H1 (cell line): ENCODE results near the gene MUC4. TPM values are rescaled to one million over a fixed set of nuclear protein-coding genes. Genes with fewer than 3 reads are reported as not detected.

ENCODE experiments used
- CTCF ChIA-PET: fragments of 300-600 bp; sonication (Branson Sonifier 250); formaldehyde crosslinking; loops from one replicate; lab custom pipeline; 2021; ENCODE audit not compliant: partially characterized antibody; lab: Charles Lee
- POLR2A ChIA-PET: fragments of 300-600 bp; sonication (Branson Sonifier 250); formaldehyde crosslinking; loops from one replicate; lab custom pipeline; 2021; ENCODE audit warnings: inconsistent platforms; ENCODE audit not compliant: partially characterized antibody; lab: Charles Lee
- DNase-seq, 2 experiments: peaks; one replicate each; pipeline versions ENCODE4 v3.0.0 to v3.0.0-alpha.2; 2010 to 2022; ENCODE audit warnings: low spot score in 2 of 2, low read depth in 1 of 2, mixed read lengths in 1 of 2
- FAIRE-seq: peaks from 2 replicates; lab custom pipeline; 2011; peaks lifted over from hg19 to GRCh38; lab: Jason Lieb, UNC
- H2AFZ ChIP-seq: 2 replicates; pipeline ENCODE4 v1.8.1; 2012; ENCODE audit warnings: low read length, inconsistent platforms
- H2AK5ac ChIP-seq: 2 replicates; pipeline ENCODE4 v1.6.1; 2013; ENCODE audit warnings: low read depth, low read length
- H2BK120ac ChIP-seq: replicated peaks from 2 replicates; pipeline ENCODE3; 2013; ENCODE audit warnings: low read depth, low read length, inconsistent platforms
- H2BK12ac ChIP-seq: 2 replicates; pipeline ENCODE4 v1.6.1; 2013; ENCODE audit warnings: low read depth, low read length
- H2BK15ac ChIP-seq: 2 replicates; pipeline ENCODE4 v1.6.1; 2013; ENCODE audit warnings: low read length
- H2BK20ac ChIP-seq: 2 replicates; pipeline ENCODE4 v1.6.1; 2013; ENCODE audit warnings: low read length
- H2BK5ac ChIP-seq: 2 replicates; pipeline ENCODE4 v1.6.1; 2013; ENCODE audit warnings: low read depth, low read length
- H3K14ac ChIP-seq: 2 replicates; pipeline ENCODE4 v1.6.1; 2013; ENCODE audit warnings: inconsistent platforms; ENCODE audit not compliant: insufficient read length
- H3K18ac ChIP-seq: 2 replicates; pipeline ENCODE4 v1.6.1; 2013; ENCODE audit warnings: low read length; ENCODE audit errors: extremely low read depth
- H3K23ac ChIP-seq: 2 replicates; pipeline ENCODE4 v1.6.1; 2013; ENCODE audit warnings: inconsistent platforms; ENCODE audit not compliant: insufficient read length
- H3K23me2 ChIP-seq: 2 replicates; pipeline ENCODE4 v1.6.1; 2013; ENCODE audit warnings: low read depth, low read length
- H3K27ac ChIP-seq: 2 replicates; pipeline ENCODE4 v1.6.1; 2011; ENCODE audit warnings: low read depth, low read length, inconsistent platforms
- H3K27me3 ChIP-seq, 4 experiments: replicated peaks in 1 of 4; 1 replicate in 1 of 4; 2 replicates in 3 of 4; pipeline versions ENCODE4 v1.6.1 to v1.8.1; 2011 to 2013; ENCODE audit warnings: low read length in 3 of 4, mild to moderate bottlenecking in 3 of 4, inconsistent platforms in 2 of 4, mixed read lengths in 2 of 4, moderate library complexity in 1 of 4; ENCODE audit not compliant: control insufficient read depth in 3 of 4, insufficient read depth in 3 of 4; ENCODE audit errors: extremely low read depth in 1 of 4
- H3K36me3 ChIP-seq, 4 experiments: 2 replicates each; pipeline versions ENCODE4 v1.6.1 to v1.8.1; 2011 to 2013; ENCODE audit warnings: mild to moderate bottlenecking in 4 of 4, low read length in 3 of 4, moderate library complexity in 2 of 4, control low read depth in 1 of 4, inconsistent platforms in 1 of 4; ENCODE audit not compliant: insufficient read depth in 4 of 4, control insufficient read depth in 2 of 4
- H3K4ac ChIP-seq: replicated peaks from 2 replicates; pipeline ENCODE3; 2013; ENCODE audit warnings: low read length, low read depth, mixed read lengths, inconsistent platforms; ENCODE audit not compliant: insufficient read length
- H3K4me1 ChIP-seq, 4 experiments: replicated peaks in 1 of 4; 1 replicate in 1 of 4; 2 replicates in 3 of 4; pipeline versions ENCODE4 v1.6.1 to v1.8.1; 2011 to 2013; ENCODE audit warnings: low read length in 3 of 4, inconsistent platforms in 2 of 4, mixed read lengths in 1 of 4; ENCODE audit not compliant: insufficient read depth in 4 of 4, control insufficient read depth in 3 of 4
- H3K4me2 ChIP-seq, 2 experiments: 2 replicates each; pipeline versions ENCODE4 v1.6.1 to v1.8.1; 2011 to 2013; ENCODE audit warnings: low read depth in 2 of 2, low read length in 2 of 2, control low read depth in 1 of 2, inconsistent platforms in 1 of 2, mild to moderate bottlenecking in 1 of 2; ENCODE audit not compliant: insufficient read depth in 1 of 2
- H3K4me3 ChIP-seq, 4 experiments: fragments of 200-600, 300-600 bp in 1 of 4; sonication (generic), shearing (Covaris generic), sonication (Bioruptor Twin) in 1 of 4; 2 replicates each; pipeline versions ENCODE4 v1.5.1 to v1.8.1; 2011 to 2016; ENCODE audit warnings: low read length in 4 of 4, low read depth in 3 of 4, control low read depth in 2 of 4, inconsistent platforms in 2 of 4, mild to moderate bottlenecking in 2 of 4, mixed read lengths in 1 of 4, moderate library complexity in 1 of 4; ENCODE audit not compliant: insufficient read depth in 2 of 4; ENCODE audit errors: extremely low read depth in 1 of 4
- H3K56ac ChIP-seq: replicated peaks from 2 replicates; pipeline ENCODE3; 2013; ENCODE audit warnings: low read depth, mild to moderate bottlenecking, mixed read lengths, low read length, inconsistent platforms; ENCODE audit not compliant: insufficient read length
- H3K79me1 ChIP-seq: 2 replicates; pipeline ENCODE4 v1.6.1; 2013; ENCODE audit warnings: low read depth, low read length, control low read depth
- H3K79me2 ChIP-seq, 2 experiments: 2 replicates each; pipeline versions ENCODE4 v1.6.1 to v1.8.1; 2012 to 2013; ENCODE audit warnings: low read length in 2 of 2, mild to moderate bottlenecking in 2 of 2, inconsistent platforms in 1 of 2; ENCODE audit not compliant: insufficient read depth in 2 of 2, control insufficient read depth in 1 of 2
- H3K9ac ChIP-seq, 4 experiments: replicated peaks in 1 of 4; 1 replicate in 1 of 4; 2 replicates in 3 of 4; pipeline versions ENCODE4 v1.6.1 to v1.8.1; 2011 to 2013; ENCODE audit warnings: low read depth in 3 of 4, low read length in 3 of 4, control low read depth in 2 of 4, mild to moderate bottlenecking in 2 of 4, moderate library complexity in 2 of 4, inconsistent platforms in 1 of 4; ENCODE audit errors: extremely low read depth in 1 of 4
- H3K9me3 ChIP-seq, 2 experiments: 2 replicates each; pipeline versions ENCODE4 v1.6.1 to v1.8.1; 2012 to 2013; ENCODE audit warnings: mild to moderate bottlenecking in 2 of 2, moderate library complexity in 2 of 2, control low read depth in 1 of 2, inconsistent platforms in 1 of 2, low read depth in 1 of 2, low read length in 1 of 2, mixed read lengths in 1 of 2; ENCODE audit not compliant: insufficient read depth in 2 of 2
- H4K20me1 ChIP-seq, 2 experiments: replicated peaks in 1 of 2; 2 replicates each; pipeline versions ENCODE3 to v1.8.1; 2011 to 2013; ENCODE audit warnings: inconsistent platforms in 2 of 2, low read length in 2 of 2, mild to moderate bottlenecking in 1 of 2; ENCODE audit not compliant: insufficient read depth in 2 of 2, control insufficient read depth in 1 of 2
- H4K5ac ChIP-seq: 2 replicates; pipeline ENCODE4 v1.6.1; 2013; ENCODE audit warnings: low read length, low read depth, mixed read lengths, inconsistent platforms; ENCODE audit not compliant: insufficient read length
- H4K8ac ChIP-seq: 2 replicates; pipeline ENCODE4 v1.8.0; 2013; ENCODE audit warnings: mild to moderate bottlenecking, moderate library complexity, low read length, inconsistent platforms; ENCODE audit not compliant: insufficient read depth; ENCODE audit errors: extremely low read depth
- H4K91ac ChIP-seq: replicated peaks from 2 replicates; pipeline ENCODE3; 2013; ENCODE audit warnings: low read length, mixed read lengths, inconsistent platforms; ENCODE audit not compliant: insufficient read length
- CBX5 ChIP-seq: fragments of 300-800, 300-1000 bp; sonication (generic); IDR thresholded peaks from 2 replicates; pipeline ENCODE4 v1.7.1; 2016; ENCODE audit warnings: antibody characterized with exemption, low read length, low read depth
- RBBP5 ChIP-seq: IDR thresholded peaks from 2 replicates; pipeline ENCODE4 v1.7.1; 2012; ENCODE audit warnings: low read depth, mild to moderate bottlenecking, inconsistent platforms, low read length, moderate library complexity, borderline replicate concordance
- SAP30 ChIP-seq: fragments of 300-600 bp; sonication (generic); IDR thresholded peaks from 2 replicates; pipeline ENCODE4 v1.7.1; 2012; ENCODE audit warnings: low read length, moderate library complexity, mild to moderate bottlenecking, inconsistent platforms; ENCODE audit not compliant: insufficient read depth, insufficient replicate concordance
- SIN3A ChIP-seq, 2 experiments: IDR thresholded peaks in 1 of 2; conservative IDR thresholded peaks in 1 of 2; 2 replicates each; pipeline ENCODE4 v1.6.1; 2011 to 2012; ENCODE audit warnings: low read length in 2 of 2, improper control_type of control experiment in 1 of 2, low read depth in 1 of 2, mild to moderate bottlenecking in 1 of 2
- TBP ChIP-seq: IDR thresholded peaks from 2 replicates; pipeline ENCODE4 v1.6.1; 2011; ENCODE audit warnings: low read depth, low read length, improper control_type of control experiment
- WGBS, 2 experiments: shearing (Covaris generic) in 1 of 2; methylation state at CpG; one replicate each; pipeline versions ENCODE4 v1.1.6 to v1.1.7; 2013 to 2015; ENCODE audit warnings: low lambda C conversion rate in 2 of 2, mixed read lengths in 2 of 2, inconsistent platforms in 1 of 2, low coverage in 1 of 2, missing lambda C conversion rate in 1 of 2; ENCODE audit not compliant: insufficient replicate concordance in 2 of 2, insufficient coverage in 1 of 2, insufficient read length in 1 of 2; ENCODE audit errors: extremely low coverage in 1 of 2, missing lambda C conversion rate in 1 of 2; 5-methylcytosine and 5-hydroxymethylcytosine counted together
- polyA plus RNA-seq, 7 experiments: library from polyadenylated mRNA; depleted of rRNA in 3 of 7; stranded (reverse) in 5 of 7; unstranded in 2 of 7; fragments of >200 nt in 5 of 7; fragments of 200-250 nt in 2 of 7; gene quantifications; 1 replicate in 5 of 7; 2 replicates in 1 of 7; 4 replicates in 1 of 7; pipeline versions ENCODE4 v1.2.1 to v1.2.3, GENCODE V29; 2011 to 2013; ENCODE audit warnings: missing spikeins in 2 of 7, mixed read lengths in 2 of 7
- total RNA-seq: library from RNA; stranded (reverse); fragmentation: NEBNext Ultra II Directional; extraction: Animal tissue kit (Norgen Biotek cat#: 25700); gene quantifications from 2 replicates; pipeline ENCODE4 v1.2.1, GENCODE V29; 2021

Gene MUC4
- total and polyA plus RNA-seq, 2 of the 8 experiments (the other 6 are each of a cell fraction or from before 2014, with no cell fraction given), result 0.89 to 2.0 TPM

- no peaks in the 10 kb centered on the region for H4K20me1 ChIP-seq
- no peaks in the 10 kb centered on the region for H3K9me3 ChIP-seq
- H2BK5ac ChIP-seq, result no peak overlapping the region
- H4K8ac ChIP-seq, result no peak overlapping the region
- no peak overlapping the region for H2BK15ac ChIP-seq
- no peaks in the 10 kb centered on the region for H3K79me2 ChIP-seq
- no peak overlapping the region for H2BK20ac ChIP-seq
- H3K36me3 ChIP-seq, result no peaks in the 10 kb centered on the region; a peak in 1 of 8 replicates
- no peak overlapping the region for H2BK12ac ChIP-seq
- peaks cover 8 to 24% (median 12%) of the 10 kb centered on the region in 4 experiments for H3K4me1 ChIP-seq
- WGBS, 2 experiments, result 82% methylated on average over 4 of the region's 4 CpGs; no CpG with 5 or more reads in 1 of the 2 experiments
- ChIA-PET POLR2A (interaction anchor here (1.4 kb wide), 1 partner anchor 11 kb away, joined by 4 read pairs; no protein-coding TSS in a partner anchor), CTCF (interaction anchor here (0.8 to 1.0 kb wide), 3 partner anchors 39 to 163 kb away, joined by 3 read pairs; no protein-coding TSS in a partner anchor)
- H4K5ac ChIP-seq, result no peak overlapping the region
- DNase-seq, result no peak
- no peak overlapping the region for H3K14ac ChIP-seq
- no peak for FAIRE-seq
- peak overlapping the region; percentile 49 to 53 for H3K4me2 ChIP-seq
- no peak overlapping the region for H3K18ac ChIP-seq
- no peak overlapping the region for H2BK120ac ChIP-seq
- no peak overlapping the region for H2AFZ ChIP-seq
- peak overlapping the region in 1 of 4 experiments; percentile 9; a peak in 1 of 8 replicates for H3K4me3 ChIP-seq
- H3K27me3 ChIP-seq, result no peaks in the 10 kb centered on the region
- H3K23me2 ChIP-seq, result no peaks in the 10 kb centered on the region
- no peak overlapping the region for H4K91ac ChIP-seq
- no peak overlapping the region for H3K23ac ChIP-seq
- no peak overlapping the region for H3K9ac ChIP-seq
- no peak overlapping the region for H3K4ac ChIP-seq
- H3K56ac ChIP-seq, result no peak overlapping the region
- H3K27ac ChIP-seq, result no peak overlapping the region
- no peaks in the 10 kb centered on the region for H3K79me1 ChIP-seq
- H2AK5ac ChIP-seq, result no peak overlapping the region
- no peak for TF ChIP-seq RBBP5
- 0 out of 4 replicates have a peak, but pooled peaks of 1 of the 2 experiments have one; percentile 21 for TF ChIP-seq SIN3A (conservative IDR thresholded peaks at IDR 0.05 in 1 of 2, IDR thresholded peaks at IDR 0.05 in 1 of 2; ENCODE audit: low read depth in 1 of 2, low read length in 2 of 2)
- TF ChIP-seq TBP, result no peak
- no peak for TF ChIP-seq CBX5
- TF ChIP-seq SAP30, result peak; percentile 10
These were observed 113.4 kb downstream of the MUC4 start for GRCh38 chr3:195698325-195698646.
